HG03095 (cell line): Measurements from ENCODE around the gene ACAP3.
"Not testable (repeated sequence)": the region's sequence is repeated elsewhere in the genome, so short reads cannot be mapped to it uniquely, and the experiment has no call there.

Source experiments
- ATAC-seq: cut with Tn5 transposase; IDR thresholded peaks from one replicate; pipeline ENCODE4 v1.9.1; 2021; ENCODE audit warnings: moderate library complexity; ENCODE audit not compliant: unreplicated experiment

ACAP3 gene

GRCh38 chr1:1318131-1318652 is 10.5 kb upstream of the ACAP3 start:
- ATAC-seq, result no peak

GRCh38 chr1:1317420-1317819 is 9.7 kb upstream of the ACAP3 start:
- no peak for ATAC-seq

- not testable (repeated sequence) for ATAC-seq
Measured at GRCh38 chr1:1316199-1316598, 8.5 kb upstream of the ACAP3 start.

GRCh38 chr1:1315435-1315954 is 7.8 kb upstream of the ACAP3 start:
- no peak for ATAC-seq

- ATAC-seq, result no peak
Measured at GRCh38 chr1:1314678-1315335, 7.1 kb upstream of the ACAP3 start.

GRCh38 chr1:1314237-1314586 is 6.5 kb upstream of the ACAP3 start:
- ATAC-seq, result no peak

- no peak for ATAC-seq
Measured at GRCh38 chr1:1313500-1314236, 5.9 kb upstream of the ACAP3 start.

GRCh38 chr1:1312450-1313314 is 5.0 kb upstream of the ACAP3 start:
- no peak for ATAC-seq

- no peak for ATAC-seq
Measured at GRCh38 chr1:1311107-1312104, 3.7 kb upstream of the ACAP3 start.

GRCh38 chr1:1310476-1311053 is 2.8 kb upstream of the ACAP3 start:
- no peak for ATAC-seq

- no peak for ATAC-seq
Measured at GRCh38 chr1:1310109-1310385, 2.3 kb upstream of the ACAP3 start.

- ATAC-seq, result no peak
Measured at GRCh38 chr1:1309251-1310108, 1.8 kb upstream of the ACAP3 start.

- no peak for ATAC-seq
Measured at GRCh38 chr1:1308756-1309250, 1.1 kb upstream of the ACAP3 start.

- no peak for ATAC-seq
Measured at GRCh38 chr1:1307261-1307922, 338 bp downstream of the ACAP3 start.

GRCh38 chr1:1306661-1307260 is 969 bp downstream of the ACAP3 start:
- ATAC-seq, result no peak

- no peak for ATAC-seq
Measured at GRCh38 chr1:1306070-1306660, 1.6 kb downstream of the ACAP3 start.

- no peak for ATAC-seq
Measured at GRCh38 chr1:1305300-1306069, 2.2 kb downstream of the ACAP3 start.
